GM21381 (cell line): ENCODE data around the gene ST3GAL3.

ENCODE experiments used
- ATAC-seq: cut with Tn5 transposase; IDR thresholded peaks from one replicate; pipeline ENCODE4 v1.9.1; 2021; ENCODE audit warnings: mild to moderate bottlenecking, moderate library complexity; ENCODE audit not compliant: unreplicated experiment

Gene ST3GAL3

DNA sequence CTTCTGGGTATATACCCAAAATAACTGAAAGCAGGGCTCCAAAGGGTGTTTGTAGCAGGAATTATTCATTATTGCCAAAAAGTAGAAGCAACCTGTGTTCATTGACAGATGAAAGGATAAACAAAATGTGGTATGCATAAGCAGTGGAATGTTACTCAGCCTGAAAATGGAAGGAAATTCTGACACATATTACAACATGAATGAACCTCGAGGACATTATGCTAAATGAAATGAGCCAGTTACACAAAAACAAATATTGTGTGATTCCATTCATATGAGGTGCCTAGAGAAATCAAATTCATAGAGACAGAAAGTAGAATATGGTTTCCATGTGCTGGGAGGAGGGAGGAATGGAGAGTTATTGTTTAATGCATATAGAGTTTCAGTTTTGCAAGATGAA, 140.0 kb downstream of the ST3GAL3 start:
- no peak for ATAC-seq

DNA sequence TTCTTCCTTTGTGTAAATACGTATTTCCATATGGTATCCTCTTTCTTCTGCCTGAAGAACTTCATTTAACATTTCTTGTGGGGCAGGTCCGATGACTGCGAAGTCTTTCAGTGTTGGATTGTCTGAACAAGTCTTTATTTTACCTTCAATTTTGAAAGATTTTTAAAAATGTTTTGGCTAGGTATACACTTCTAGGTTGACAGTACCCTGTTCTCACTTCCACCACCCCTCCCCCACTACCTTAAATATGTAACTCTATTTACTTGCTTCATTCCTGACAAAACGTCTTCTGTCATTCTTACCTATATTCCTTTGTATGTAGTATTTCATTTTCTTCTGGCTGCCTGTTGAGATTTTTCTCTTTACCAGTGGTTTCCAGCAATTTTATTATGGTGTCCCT, 140.5 kb downstream of the ST3GAL3 start:
- ATAC-seq: no peak

DNA sequence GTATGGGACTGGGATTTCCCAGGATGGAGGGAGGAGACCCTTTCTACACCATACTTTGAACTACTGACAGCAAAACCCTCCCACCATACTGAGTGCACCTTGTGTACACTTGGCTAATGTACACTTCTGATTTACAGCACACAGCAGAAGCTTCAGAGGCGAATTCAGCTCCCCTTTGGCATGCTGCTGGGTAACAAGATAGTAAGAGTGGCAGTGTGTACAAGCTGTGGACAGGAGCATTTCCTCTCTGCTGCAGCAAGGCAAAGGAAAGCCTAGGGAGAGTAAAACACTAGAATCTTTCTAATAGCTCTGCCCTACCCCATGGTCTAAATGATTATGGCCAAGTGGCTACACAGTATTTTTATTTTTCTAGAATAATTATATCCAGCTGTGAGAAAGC, 142.3 kb downstream of the ST3GAL3 start:
- ATAC-seq: no peak

DNA sequence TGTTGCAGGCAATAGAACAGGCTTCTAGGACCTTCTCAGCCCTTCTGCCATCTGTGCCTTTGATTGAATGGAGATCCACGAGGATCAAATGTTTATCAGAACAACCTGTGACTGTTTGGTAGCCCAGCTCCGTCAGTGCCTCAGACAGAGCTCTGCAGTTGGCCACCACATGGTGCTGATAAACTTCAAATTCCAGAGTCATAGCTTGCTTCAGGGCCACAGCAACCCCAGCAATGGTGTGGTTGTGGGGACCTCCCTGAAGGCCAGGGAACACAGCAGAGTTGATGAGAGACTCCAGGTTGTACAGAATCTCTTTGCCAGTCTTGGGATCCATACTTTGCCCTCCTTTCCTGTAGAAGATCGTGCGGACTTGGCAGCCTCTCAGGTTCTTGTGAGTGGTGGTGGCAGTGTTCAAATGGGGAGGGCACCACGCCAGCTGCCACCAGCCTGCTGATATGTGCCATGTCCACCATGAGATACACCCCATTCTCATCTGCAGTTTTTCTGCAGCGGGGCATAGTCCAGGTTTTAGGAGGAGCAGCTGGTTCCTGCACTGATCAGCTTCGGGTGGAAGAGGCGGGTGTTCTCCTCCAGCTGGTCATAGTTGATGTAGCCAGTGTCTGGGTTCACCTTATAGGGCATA, 143.4 kb downstream of the ST3GAL3 start:
- ATAC-seq: no peak

DNA sequence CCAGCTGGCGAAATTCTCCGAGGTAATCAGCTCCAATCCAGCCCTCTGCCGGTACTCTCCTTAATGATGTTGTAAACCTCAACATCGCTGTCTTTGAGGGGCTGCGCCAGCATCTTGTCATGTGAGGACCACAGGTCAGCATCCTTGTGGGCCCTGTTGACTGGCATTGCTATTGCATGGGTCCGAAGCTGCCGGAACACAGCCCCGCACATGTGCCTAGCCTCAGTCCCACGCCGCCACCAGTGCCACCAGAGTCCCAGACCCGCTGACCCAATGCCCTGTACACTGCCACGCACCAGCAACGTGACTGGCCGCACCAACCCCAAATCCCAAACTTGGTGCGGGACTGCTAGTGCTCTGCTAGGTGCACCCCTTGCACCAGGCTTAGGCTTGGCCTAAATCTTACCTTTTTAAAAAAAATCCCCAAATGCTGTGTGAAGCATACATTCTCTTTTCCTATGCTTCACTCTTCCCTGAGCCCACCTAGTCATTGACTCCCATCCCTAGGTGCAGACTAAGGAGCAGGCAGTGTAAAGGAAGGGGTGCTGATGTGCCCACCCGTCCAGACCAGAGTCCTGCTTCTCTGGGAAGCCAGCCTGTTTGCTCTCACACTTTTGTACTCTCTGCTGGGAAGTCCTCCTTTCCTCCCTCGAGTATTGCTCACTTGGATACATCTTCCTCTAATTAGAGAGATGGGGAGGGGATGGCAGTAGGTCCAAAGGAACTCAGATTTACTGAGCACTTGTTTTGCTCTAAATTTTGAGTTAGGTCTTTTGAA, 144.4 kb downstream of the ST3GAL3 start:
- ATAC-seq: no peak

DNA sequence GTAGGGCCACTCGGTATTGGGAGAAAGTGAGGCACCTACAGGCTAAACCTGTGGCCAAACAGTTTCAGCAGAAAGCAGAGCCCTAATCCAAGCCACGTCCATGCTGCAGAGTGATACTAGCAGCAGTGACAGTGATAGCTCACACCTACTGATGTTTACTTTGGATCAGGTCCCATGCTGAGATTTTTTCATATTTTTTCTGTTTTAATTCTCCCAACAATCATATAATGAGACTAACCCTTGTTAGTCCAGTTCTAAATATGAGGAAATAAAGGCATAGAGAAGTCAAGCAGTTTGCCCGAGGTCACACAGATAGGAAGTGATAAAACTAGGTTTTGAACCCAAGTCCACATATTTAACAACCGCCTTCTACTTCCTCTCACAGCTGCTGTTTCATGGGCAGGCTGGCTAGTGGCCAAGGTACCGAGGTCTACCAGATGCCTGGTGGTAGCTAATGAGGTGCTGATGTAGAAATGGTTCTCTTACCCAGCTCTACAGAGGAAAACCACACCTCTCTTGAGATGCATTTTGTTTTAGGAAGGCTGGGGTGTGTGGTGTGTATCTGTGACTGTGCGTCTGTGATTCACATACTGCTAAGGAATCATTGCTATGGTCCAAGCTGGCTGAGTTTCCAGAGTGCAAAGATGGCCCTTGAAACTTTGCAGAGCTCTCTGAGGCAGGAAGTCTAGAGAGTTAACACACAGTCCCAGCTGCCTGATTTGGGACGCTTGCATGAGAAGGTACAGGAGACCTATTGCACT, 146.0 kb downstream of the ST3GAL3 start:
- peak; percentile 68 for ATAC-seq

DNA sequence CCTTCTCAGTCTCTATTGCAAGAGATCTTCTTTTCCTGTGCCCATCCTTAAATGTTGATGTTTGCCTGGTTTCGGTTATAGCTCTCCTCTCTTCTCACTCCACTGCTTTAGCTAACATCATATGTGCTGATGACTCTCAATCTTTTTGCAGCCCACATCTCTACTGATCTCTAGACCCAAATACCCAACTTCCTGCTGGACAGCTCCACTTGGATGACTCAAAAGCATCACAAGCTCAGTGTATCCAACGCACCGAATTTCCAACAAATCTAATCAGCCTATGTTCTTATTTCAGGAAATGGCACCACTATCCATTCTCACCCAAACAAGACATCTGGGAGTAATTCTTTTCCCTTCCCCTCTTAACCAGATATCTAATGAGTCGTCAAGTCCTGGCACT, 147.1 kb downstream of the ST3GAL3 start:
- ATAC-seq: no peak

DNA sequence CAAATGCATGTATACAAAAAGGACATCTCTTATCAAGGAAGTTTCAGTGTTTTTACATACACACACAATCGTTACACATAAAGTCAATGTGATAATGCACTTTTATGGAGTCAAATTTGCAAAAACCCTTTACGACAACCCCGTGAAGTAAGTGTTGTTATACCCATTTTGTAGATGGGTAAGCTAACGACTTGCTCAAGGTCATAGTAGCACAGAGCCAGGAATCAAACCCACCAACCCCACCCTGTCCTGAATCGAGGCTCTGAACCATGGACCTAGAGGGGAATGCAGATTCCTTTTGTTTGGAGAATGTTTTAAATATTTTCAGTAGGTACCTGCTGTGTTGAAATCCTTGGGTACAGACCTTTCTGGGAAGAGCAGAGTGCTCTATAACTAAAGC, 148.9 kb downstream of the ST3GAL3 start:
- no peak for ATAC-seq

DNA sequence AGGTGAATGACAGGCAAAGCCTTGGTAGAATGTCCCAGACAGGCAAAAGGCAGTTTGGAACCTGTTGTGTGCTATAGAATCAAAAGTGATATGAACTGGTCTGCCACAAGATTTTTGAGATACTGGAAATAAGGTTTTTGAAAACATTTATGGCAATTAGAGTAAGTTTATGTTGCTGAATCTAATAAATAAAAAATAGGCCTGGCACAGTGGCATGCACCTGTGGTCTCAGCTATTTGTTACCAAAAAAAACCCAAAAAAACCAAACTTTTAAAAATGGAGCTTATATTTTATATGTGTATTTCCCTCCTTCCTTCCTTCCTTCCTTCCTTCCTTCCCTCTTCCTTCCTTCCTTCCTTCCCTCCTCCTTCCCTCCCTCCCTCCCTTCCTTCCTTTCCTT, 149.8 kb downstream of the ST3GAL3 start:
- ATAC-seq: no peak

DNA sequence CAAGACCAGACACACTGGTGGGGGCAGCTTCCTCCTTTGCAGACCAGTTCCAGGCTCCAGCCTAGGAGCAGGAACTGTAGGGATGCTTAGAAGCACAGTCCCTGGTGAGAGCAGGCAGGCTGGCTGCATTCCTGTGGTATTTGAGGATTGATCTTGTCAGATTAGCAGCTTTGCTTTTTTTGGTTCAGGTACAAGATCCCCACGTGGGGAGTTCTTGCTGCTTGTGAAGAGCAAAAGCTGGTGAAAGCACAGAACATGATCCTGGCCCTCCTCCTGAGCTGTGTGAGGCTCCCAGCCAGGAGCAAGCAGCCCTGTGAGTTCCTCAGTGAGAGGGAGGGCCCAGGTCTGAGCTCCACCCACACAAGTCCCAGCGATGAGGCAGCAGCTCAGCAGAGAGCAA, 151.0 kb downstream of the ST3GAL3 start:
- no peak for ATAC-seq

DNA sequence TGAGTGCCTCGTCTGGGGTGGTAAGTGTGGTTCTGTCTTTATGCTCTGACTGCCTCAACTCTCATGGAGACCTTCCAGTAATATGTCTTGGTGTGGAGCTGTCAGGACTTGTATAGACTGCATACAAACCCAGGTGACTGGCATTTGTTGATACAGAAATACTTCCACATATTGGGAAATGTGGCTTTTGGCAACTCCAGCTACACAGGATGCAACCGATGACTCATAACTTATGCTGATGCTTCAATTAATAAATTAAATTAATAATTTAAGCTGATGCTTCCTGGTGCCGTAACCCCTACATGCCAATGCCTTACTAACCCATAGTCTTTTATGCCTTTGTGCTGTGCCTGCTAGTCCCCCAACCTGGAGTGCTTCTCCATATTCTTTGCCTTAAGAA, 154.0 kb downstream of the ST3GAL3 start:
- ATAC-seq: no peak

DNA sequence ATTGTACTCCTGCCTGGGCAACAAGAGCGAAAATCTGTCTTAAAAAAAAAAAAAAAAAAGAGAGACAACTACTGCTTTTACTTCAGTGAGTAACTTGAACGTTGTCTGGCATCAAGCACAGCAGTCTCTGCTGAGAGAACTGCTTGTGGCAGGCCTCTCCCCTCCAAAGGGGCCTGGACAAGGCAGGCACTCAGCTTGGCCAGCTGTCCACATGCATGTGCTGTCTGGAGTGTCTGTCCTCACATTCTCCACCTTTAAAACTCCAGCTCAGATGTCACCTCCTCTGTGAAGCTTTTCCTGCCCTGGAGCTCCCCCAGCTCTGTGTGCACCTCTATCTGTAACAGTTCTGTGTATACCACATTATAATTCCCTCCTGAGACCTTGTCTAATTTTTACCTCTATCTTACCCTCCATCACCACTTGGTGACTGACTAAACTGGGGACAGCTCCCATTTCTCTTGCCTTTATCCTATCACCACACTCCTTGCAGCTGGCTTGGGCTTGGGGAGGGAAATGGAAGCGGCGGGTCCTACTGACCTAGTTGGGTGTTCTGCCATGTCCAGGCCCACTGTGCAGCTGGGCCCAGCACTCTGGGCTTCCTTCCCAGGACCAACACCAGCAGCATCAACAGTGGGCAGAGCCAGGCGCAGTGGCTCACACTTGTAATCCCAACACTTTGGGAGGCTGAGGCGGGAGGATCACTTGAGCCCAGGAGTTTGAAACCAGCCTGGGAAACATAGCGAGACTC, 154.8 kb downstream of the ST3GAL3 start:
- no peak for ATAC-seq

DNA sequence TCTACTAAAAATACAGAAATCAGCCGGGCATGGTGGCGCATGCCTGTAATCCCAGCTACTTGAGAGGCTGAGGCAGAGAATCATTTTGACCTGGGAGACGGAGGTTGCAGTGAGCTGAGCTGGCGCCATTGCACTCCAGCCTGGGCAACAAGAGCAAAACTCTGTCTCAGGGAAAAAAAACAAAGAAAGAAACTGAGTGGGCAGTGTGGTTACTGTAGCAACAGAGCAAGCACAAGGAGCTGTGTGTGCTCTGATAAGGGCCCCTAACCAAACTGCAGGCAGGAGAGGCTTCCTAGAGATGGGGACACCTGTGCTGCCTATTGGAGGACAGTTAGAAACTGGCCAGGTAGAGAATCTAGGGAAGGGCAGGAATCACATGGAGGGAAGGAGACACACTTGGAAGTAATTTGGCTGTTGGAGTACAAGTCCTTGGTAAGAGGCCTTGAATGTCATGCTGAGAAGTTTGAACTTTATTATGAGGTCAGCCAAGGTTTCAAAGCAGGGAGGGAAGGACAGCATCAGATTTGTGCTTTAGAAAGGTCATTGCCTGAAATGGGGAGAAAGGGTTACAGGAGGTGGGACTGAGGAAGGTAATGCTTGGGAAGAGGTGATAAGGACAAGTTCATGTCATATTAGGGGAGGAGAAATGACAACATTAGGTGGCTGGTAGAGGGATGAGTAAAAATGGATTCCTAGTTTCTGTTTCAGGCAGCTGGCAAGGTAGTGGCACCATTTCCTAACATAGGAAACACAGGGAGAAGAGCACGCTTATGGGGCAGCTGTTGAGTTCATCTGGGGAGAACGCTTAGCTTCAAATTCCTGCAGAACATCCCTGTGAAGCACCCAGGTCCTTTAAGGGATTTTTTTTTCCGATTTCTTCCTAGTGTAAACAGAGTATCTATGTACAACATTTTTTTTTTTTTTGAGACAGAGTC, 157.0 kb downstream of the ST3GAL3 start:
- ATAC-seq: no peak

DNA sequence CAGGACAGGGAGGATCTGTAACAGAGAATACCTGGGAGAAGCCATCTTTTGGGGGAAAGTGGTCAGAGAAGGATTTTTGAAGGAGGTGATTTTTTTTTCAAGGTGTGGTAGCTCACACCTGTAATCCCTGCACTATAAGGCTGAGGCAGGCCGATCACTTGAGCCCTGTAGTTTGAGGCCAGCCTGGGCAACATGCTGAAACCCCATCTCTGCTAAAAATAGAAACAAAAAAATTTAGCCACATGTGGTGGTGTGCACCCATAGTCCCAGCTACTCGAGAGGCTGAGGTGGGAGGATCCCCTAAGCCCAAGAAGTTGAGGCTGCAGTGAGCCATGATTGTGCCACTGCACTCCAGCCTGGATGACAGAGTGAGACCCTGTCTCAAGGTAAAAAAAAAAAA, 158.9 kb downstream of the ST3GAL3 start:
- no peak for ATAC-seq

DNA sequence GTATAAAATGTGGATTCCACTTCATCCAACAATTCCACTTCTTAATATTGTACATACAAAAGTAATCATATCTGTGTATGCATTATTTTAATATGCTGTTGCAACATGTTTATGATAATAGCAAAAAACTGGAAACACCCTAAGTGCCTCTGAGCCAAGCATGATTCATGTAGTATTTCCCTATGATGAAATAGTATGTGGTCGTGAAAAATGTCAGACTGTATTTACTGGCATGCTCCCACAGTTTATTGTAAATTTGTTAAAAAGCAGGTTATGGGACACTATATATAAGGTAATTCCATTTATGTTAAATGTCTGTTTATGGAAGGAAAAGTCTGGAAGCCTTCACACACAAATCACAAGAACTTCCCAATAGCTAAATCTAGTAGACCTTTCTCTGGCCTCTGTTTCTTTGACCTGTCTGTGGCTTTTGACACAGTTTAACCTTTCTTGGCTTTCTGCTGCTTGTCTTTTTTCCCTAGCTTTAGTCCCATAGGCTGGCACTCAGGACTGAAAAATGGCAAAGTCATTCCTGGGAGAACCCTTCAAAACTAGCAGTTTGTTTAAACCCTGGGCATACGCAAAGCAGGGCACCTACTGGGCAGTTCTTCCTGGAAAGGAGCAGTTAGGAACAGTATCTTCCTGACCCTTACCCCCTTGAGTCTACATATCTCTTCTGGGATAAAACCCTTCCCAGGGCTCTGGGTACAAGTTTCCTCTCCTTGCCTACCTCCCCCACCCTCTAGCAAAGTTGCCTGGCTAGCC, 160.8 kb downstream of the ST3GAL3 start:
- no peak for ATAC-seq

DNA sequence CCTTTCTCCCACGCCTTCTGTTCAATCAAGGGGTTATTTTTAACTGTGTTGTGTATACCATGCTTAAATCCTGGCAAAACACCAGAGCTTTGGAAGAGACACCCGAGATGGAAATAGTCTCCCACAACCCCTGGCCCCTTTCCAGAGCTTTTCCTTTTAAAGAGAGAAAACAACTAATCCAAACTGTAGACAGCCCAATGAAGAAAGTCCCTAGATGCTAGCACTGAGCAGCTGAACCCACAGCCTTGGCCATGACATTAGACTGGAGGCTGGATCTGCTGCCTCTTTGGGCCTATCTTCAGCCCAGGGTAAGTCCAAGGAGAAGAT, 161.4 kb downstream of the ST3GAL3 start:
- ATAC-seq: no peak

DNA sequence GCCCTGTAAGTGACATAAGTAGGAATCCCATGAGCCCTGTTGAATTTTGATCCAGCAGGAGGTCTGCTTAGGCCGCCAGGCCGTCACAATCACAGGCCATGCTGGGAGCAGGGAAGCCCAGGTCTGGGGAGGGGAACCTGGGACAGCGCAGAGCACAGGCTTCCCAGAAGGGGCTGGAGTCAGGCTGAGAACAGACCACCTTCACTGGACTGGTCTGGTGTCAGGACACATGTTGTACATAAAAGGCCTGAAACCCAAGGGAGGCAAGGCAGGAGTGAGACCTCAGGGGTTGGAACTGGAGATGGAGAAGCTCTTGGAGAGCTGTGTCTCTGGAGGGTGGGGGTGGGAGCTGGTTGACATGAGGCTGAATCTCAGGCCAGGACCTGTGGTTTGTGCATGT, 163.0 kb downstream of the ST3GAL3 start:
- no peak for ATAC-seq

DNA sequence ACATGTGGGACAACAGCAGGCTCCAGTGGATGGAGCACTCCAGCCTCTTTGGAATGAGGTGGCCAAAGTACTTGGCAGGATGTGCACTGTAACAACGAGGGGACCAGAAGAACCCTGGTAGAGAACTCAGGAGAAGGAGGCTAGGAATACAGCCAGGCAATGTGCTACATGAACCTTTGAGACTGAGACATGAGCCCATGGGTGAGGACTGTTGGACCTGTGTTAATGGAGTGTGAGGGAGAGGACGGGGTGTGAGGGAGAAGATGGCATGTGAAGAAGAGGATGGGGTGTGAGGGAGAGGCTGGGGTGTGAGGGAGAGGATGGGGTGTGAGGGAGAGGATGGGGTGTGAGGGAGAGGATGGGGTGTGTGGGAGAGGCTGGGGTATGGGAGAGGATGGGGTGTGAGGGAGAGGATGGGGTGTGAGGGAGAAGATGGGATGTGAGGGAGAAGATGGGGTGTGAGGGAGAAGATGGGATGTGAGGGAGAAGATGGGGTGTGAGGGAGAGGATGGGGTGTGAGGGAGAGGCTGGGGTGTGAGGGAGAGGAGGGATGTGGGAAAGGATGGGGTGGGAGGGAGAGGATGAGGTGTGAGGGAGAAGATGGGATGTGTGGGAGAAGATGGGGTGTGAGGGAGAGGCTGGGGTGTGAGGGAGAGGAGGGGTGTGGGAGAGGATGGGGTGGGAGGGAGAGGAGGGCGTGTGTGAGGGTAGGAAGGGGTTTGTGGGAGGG, 164.0 kb downstream of the ST3GAL3 start:
- no peak for ATAC-seq

DNA sequence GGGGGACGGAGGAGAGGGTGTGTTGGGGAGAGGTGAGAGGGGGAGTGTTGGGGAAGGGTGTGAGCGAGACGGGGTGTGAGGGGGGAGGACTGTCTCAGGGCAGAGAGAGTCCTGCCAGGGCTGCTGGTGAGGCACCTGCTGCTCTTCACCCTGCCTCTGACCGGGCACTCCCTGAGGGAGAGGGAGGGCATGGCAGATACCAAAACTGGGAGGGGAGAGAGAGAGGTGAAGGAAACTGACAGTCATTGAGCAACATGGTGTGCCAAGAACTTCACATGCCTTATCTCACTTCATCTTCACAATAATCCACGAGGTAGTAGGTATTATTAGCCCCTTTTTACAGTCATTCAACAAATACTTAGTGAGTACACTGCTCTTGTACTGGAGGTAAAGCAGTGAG, 164.9 kb downstream of the ST3GAL3 start:
- no peak for ATAC-seq
